ENCODE measurements around the gene RPS15. TPM values are rescaled to one million over a fixed set of nuclear protein-coding genes. Genes with fewer than 3 reads are reported as not detected.
A peak's percentile ranks its signal among the peaks of the same experiment; 100 is the strongest.

The RPS15 gene
- total RNA-seq, 1 donor from 2014 or later: 1,175 TPM

- Mint-ChIP-seq H3K36me3 (ENCODE audit: low read depth, unreplicated experiment) (no peaks in the 10 kb centered on the region), H3K4me3 (ENCODE audit: unreplicated experiment) (no peak overlapping the region), H3K9me3 (ENCODE audit: unreplicated experiment) (no peaks in the 10 kb centered on the region), H3K4me1 (ENCODE audit: unreplicated experiment) (no peaks in the 10 kb centered on the region), H3K27ac (ENCODE audit: unreplicated experiment) (no peak overlapping the region), H3K27me3 (ENCODE audit: unreplicated experiment) (peaks cover 9% of the 10 kb centered on the region)
- no peak for DNase-seq (ENCODE audit: low spot score)
- TF ChIP-seq, protein P1, sequence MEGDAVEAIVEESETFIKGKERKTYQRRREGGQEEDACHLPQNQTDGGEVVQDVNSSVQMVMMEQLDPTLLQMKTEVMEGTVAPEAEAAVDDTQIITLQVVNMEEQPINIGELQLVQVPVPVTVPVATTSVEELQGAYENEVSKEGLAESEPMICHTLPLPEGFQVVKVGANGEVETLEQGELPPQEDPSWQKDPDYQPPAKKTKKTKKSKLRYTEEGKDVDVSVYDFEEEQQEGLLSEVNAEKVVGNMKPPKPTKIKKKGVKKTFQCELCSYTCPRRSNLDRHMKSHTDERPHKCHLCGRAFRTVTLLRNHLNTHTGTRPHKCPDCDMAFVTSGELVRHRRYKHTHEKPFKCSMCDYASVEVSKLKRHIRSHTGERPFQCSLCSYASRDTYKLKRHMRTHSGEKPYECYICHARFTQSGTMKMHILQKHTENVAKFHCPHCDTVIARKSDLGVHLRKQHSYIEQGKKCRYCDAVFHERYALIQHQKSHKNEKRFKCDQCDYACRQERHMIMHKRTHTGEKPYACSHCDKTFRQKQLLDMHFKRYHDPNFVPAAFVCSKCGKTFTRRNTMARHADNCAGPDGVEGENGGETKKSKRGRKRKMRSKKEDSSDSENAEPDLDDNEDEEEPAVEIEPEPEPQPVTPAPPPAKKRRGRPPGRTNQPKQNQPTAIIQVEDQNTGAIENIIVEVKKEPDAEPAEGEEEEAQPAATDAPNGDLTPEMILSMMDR (IDR thresholded peaks at IDR 0.05; ENCODE audit: unreplicated experiment): peak; percentile 42
Observed at GRCh38 chr19:1465191-1466016, 27.2 kb downstream of the RPS15 start.

DNA sequence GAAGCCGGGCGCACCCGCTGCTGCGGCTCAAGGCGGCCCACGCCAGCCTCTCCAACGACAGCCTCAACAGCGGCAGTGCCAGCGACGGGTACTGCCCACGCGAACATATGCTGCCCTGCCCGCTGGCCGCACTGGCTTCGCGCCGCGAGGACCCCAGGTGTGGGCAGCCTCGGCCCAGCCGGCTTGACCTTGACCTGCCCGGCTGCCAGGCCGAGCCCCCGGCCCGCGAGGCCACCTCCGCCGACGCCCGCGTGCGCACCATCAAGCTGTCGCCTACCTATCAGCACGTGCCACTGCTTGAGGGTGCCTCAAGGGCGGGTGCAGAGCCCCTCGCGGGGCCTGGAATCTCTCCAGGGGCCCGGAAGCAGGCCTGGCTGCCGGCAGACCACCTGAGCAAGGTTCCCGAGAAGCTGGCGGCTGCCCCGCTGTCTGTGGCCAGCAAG, 27.8 kb downstream of the RPS15 start:
- peaks cover 10% of the 10 kb centered on the region for H3K27me3 Mint-ChIP-seq (ENCODE audit: unreplicated experiment)

GRCh38 chr19:1466461-1467214, 28.4 kb downstream of the RPS15 start:
- H3K4me1 Mint-ChIP-seq (ENCODE audit: unreplicated experiment): no peaks in the 10 kb centered on the region
- no peaks in the 10 kb centered on the region for H3K36me3 Mint-ChIP-seq (ENCODE audit: low read depth, unreplicated experiment)
- H3K27me3 Mint-ChIP-seq (ENCODE audit: unreplicated experiment): peaks cover 12% of the 10 kb centered on the region
- no peaks in the 10 kb centered on the region for H3K9me3 Mint-ChIP-seq (ENCODE audit: unreplicated experiment)
- H3K27ac Mint-ChIP-seq (ENCODE audit: unreplicated experiment): no peak overlapping the region
- no peak for DNase-seq (ENCODE audit: low spot score)
- no peak overlapping the region for H3K4me3 Mint-ChIP-seq (ENCODE audit: unreplicated experiment)
- TF ChIP-seq, protein P1 (IDR thresholded peaks at IDR 0.05; ENCODE audit: unreplicated experiment): no peak

More for the DNA sequence above, 27.8 kb downstream of the RPS15 start:
- TF ChIP-seq, protein P1 (IDR thresholded peaks at IDR 0.05; ENCODE audit: unreplicated experiment): peak; percentile 12
- H3K4me1 Mint-ChIP-seq (ENCODE audit: unreplicated experiment): no peaks in the 10 kb centered on the region
- H3K4me3 Mint-ChIP-seq (ENCODE audit: unreplicated experiment): no peak overlapping the region
- no peaks in the 10 kb centered on the region for H3K9me3 Mint-ChIP-seq (ENCODE audit: unreplicated experiment)
- no peaks in the 10 kb centered on the region for H3K36me3 Mint-ChIP-seq (ENCODE audit: low read depth, unreplicated experiment)
- DNase-seq (ENCODE audit: low spot score): no peak
- no peak overlapping the region for H3K27ac Mint-ChIP-seq (ENCODE audit: unreplicated experiment)

DNA sequence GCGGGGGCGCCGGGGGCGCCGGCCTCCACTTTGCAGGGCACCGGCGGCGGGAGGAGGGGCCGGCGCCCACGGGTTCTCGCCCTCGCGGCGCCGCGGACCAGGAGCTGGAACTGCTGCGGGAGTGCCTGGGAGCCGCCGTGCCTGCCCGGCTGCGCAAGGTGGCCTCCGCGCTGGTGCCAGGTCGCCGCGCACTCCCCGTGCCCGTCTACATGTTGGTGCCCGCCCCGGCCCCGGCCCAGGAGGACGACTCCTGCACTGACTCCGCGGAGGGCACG, 29.0 kb downstream of the RPS15 start:
- H3K36me3 Mint-ChIP-seq (ENCODE audit: low read depth, unreplicated experiment): no peaks in the 10 kb centered on the region
- TF ChIP-seq, protein P1 (IDR thresholded peaks at IDR 0.05; ENCODE audit: unreplicated experiment): no peak
- H3K27me3 Mint-ChIP-seq (ENCODE audit: unreplicated experiment): peaks cover 12% of the 10 kb centered on the region
- H3K4me3 Mint-ChIP-seq (ENCODE audit: unreplicated experiment): no peak overlapping the region
- DNase-seq (ENCODE audit: low spot score): no peak
- H3K27ac Mint-ChIP-seq (ENCODE audit: unreplicated experiment): no peak overlapping the region
- no peaks in the 10 kb centered on the region for H3K9me3 Mint-ChIP-seq (ENCODE audit: unreplicated experiment)
- H3K4me1 Mint-ChIP-seq (ENCODE audit: unreplicated experiment): no peaks in the 10 kb centered on the region
